Peyer's patch (tissue), 4 donors: ENCODE data around the gene U2AF1.
"Not testable (repeated sequence)": the region's sequence is repeated elsewhere in the genome, so short reads cannot be mapped to it uniquely, and the experiment has no call there.

Source experiments
- POLR2A ChIP-seq, 2 donors: fragments of 450-650 bp; IDR thresholded peaks; one replicate each; pipeline ENCODE4 v1.5.1; 2017; ENCODE audit warnings: antibody characterized with exemption in 2 of 2, mild to moderate bottlenecking in 2 of 2, moderate library complexity in 2 of 2
- TF ChIP-seq, protein P1 (sequence below), 6 experiments: fragments of 450-650 bp in 4 of 6; fragments of 200-600 bp in 2 of 6; sonication (generic) in 1 of 6; IDR thresholded peaks; one replicate each; pipeline ENCODE4 v1.5.1; 2017 to 2019; ENCODE audit warnings: antibody characterized with exemption in 6 of 6, mild to moderate bottlenecking in 3 of 6, moderate library complexity in 1 of 6

DNA sequence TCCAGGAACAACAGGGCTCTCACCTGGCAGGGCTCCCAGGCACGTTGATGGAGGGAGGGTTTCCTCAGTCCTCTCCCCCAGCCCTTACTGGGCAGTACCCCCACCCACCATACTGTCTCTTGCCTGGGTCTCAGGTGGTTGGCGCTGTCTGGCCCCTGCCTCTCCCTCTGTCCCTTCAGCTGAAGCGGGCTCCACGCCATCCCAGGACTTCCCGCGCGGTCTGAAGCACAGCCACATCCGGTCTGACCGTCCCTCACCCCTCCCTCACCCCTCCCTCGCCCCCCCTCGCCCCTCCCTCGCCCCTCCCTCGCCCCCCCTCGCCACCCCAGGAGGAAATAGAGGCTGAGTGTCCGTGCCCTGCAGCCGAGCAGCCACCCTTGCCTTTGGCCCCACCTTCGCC is 34.0 kb upstream of the U2AF1 start:
- TF ChIP-seq, protein P1, sequence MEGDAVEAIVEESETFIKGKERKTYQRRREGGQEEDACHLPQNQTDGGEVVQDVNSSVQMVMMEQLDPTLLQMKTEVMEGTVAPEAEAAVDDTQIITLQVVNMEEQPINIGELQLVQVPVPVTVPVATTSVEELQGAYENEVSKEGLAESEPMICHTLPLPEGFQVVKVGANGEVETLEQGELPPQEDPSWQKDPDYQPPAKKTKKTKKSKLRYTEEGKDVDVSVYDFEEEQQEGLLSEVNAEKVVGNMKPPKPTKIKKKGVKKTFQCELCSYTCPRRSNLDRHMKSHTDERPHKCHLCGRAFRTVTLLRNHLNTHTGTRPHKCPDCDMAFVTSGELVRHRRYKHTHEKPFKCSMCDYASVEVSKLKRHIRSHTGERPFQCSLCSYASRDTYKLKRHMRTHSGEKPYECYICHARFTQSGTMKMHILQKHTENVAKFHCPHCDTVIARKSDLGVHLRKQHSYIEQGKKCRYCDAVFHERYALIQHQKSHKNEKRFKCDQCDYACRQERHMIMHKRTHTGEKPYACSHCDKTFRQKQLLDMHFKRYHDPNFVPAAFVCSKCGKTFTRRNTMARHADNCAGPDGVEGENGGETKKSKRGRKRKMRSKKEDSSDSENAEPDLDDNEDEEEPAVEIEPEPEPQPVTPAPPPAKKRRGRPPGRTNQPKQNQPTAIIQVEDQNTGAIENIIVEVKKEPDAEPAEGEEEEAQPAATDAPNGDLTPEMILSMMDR (IDR thresholded peaks at IDR 0.05) = not testable (repeated sequence)
- not testable (repeated sequence) for TF ChIP-seq POLR2A (IDR thresholded peaks at IDR 0.05)
